ENCODE data around the gene TNFSF18.

Gene TNFSF18

GRCh38 chr1:173038875-173039554 is 11.7 kb downstream of the TNFSF18 start:
- DNase-seq, result no peak

GRCh38 chr1:173024543-173024942 is 26.2 kb downstream of the TNFSF18 start:
- DNase-seq, result no peak

- no peak for DNase-seq
Observed at GRCh38 chr1:173023343-173023742, 27.4 kb downstream of the TNFSF18 start.

- no peak for DNase-seq
Observed at GRCh38 chr1:173020138-173020750, 30.5 kb downstream of the TNFSF18 start.

GRCh38 chr1:173017792-173018191 is 32.9 kb downstream of the TNFSF18 start:
- DNase-seq, result no peak

GRCh38 chr1:173016419-173016818 is 34.3 kb downstream of the TNFSF18 start:
- DNase-seq, result no peak

- no peak for DNase-seq
Observed at GRCh38 chr1:173015629-173016028, 35.1 kb downstream of the TNFSF18 start.

- no peak for DNase-seq
Observed at GRCh38 chr1:173014160-173014559, 36.6 kb downstream of the TNFSF18 start.

GRCh38 chr1:173012126-173012525 is 38.6 kb downstream of the TNFSF18 start:
- no peak for DNase-seq

GRCh38 chr1:173009597-173009996 is 41.1 kb downstream of the TNFSF18 start:
- DNase-seq, result no peak

- DNase-seq, result no peak
Observed at GRCh38 chr1:173005196-173005864, 45.4 kb downstream of the TNFSF18 start.

GRCh38 chr1:173002891-173003838 is 47.6 kb downstream of the TNFSF18 start:
- DNase-seq, result no peak

- DNase-seq, result no peak
Observed at GRCh38 chr1:172999349-172999748, 51.4 kb downstream of the TNFSF18 start.

GRCh38 chr1:172997941-172998361 is 52.8 kb downstream of the TNFSF18 start:
- DNase-seq, result no peak

GRCh38 chr1:172993640-172994039 is 57.1 kb downstream of the TNFSF18 start:
- no peak for DNase-seq

- no peak for DNase-seq
Observed at GRCh38 chr1:172991674-172992400, 58.9 kb downstream of the TNFSF18 start.

GRCh38 chr1:172990598-172991215 is 60.0 kb downstream of the TNFSF18 start:
- no peak for DNase-seq
